A549 (cell line): ENCODE measurements around the gene AGBL4. TPM values are rescaled to one million over a fixed set of nuclear protein-coding genes. Genes with fewer than 3 reads are reported as not detected.

Experiments used
- ATAC-seq, 2 experiments: fragments of 200-7000 bp in 1 of 2; fragments of >200 bp in 1 of 2; cut with Nextera tagmentation in 1 of 2; cut with Tn5 transposase in 1 of 2; 3 replicates each; pipeline versions ENCODE4 v1.8.0 to v1.9.1; 2018 to 2020; ENCODE audit warnings: mild to moderate bottlenecking in 1 of 2, moderate library complexity in 1 of 2
- CTCF ChIA-PET: fragments of 300-600 bp; sonication (Branson Sonifier 250); formaldehyde crosslinking; extraction: SDS; loops from one replicate; lab custom pipeline; 2021; ENCODE audit warnings: antibody characterized with exemption, inconsistent platforms; lab: Yijun Ruan, JAX
- POLR2A ChIA-PET: fragments of 350-600 bp; formaldehyde crosslinking; extraction: SDS; loops from one replicate; lab custom pipeline; 2021; ENCODE audit warnings: antibody characterized with exemption, inconsistent platforms; lab: Yijun Ruan, JAX
- DNase-seq, 2 experiments: peaks; one replicate each; pipeline versions ENCODE4 v3.0.0 to v3.0.0-alpha.2; 2011 to 2016; ENCODE audit warnings: low read depth in 1 of 2, low spot score in 1 of 2
- FAIRE-seq: peaks from 2 replicates; lab custom pipeline; 2011; peaks lifted over from hg19 to GRCh38; lab: Jason Lieb, UNC
- H3K27ac ChIP-seq, 2 experiments: fragments of >200 bp; sonication (Bioruptor Twin); formaldehyde crosslinking; 3 replicates each; pipeline ENCODE4 v1.5.1; 2016 to 2017
- H3K4me1 ChIP-seq: fragments of >200 bp; sonication (Bioruptor Twin); formaldehyde crosslinking; 3 replicates; pipeline ENCODE4 v1.6.1; 2016
- H3K4me2 ChIP-seq: fragments of >200 bp; sonication (Bioruptor Twin); formaldehyde crosslinking; 3 replicates; pipeline ENCODE4 v1.6.1; 2016
- H3K4me3 ChIP-seq: fragments of >200 bp; sonication (Bioruptor Twin); formaldehyde crosslinking; 3 replicates; pipeline ENCODE4 v1.5.1; 2016
- H3K9me3 ChIP-seq: fragments of >200 bp; sonication (Bioruptor Twin); formaldehyde crosslinking; 3 replicates; pipeline ENCODE4 v1.6.1; 2016
- BHLHE40 ChIP-seq: IDR thresholded peaks from 2 replicates; pipeline ENCODE4 v1.6.1; 2012; ENCODE audit warnings: low read depth, low read length, inconsistent platforms
- CBX2 ChIP-seq: fragments of 200-600 bp; sonication (generic); IDR thresholded peaks from 2 replicates; pipeline ENCODE4 v1.6.1; 2016; ENCODE audit warnings: low read depth, mild to moderate bottlenecking, borderline replicate concordance
- CEBPB ChIP-seq, 2 experiments: fragments of >200 bp in 1 of 2; sonication (Bioruptor Twin) in 1 of 2; formaldehyde crosslinking in 1 of 2; IDR thresholded peaks; 2 replicates each; pipeline ENCODE4 v1.6.1; 2012 to 2016
- CTCF ChIP-seq: fragments of >200 bp; sonication (Bioruptor Twin); formaldehyde crosslinking; IDR thresholded peaks from 3 replicates; pipeline ENCODE4 v1.5.1; 2016
- EHMT2 ChIP-seq: fragments of 200-600 bp; sonication (generic); IDR thresholded peaks from 2 replicates; pipeline ENCODE4 v1.6.1; 2016; ENCODE audit warnings: antibody characterized with exemption, low read depth, mild to moderate bottlenecking, moderate library complexity
- ELK1 ChIP-seq: fragments of 150-350 bp; IDR thresholded peaks from 2 replicates; pipeline ENCODE4 v1.6.1; 2014; ENCODE audit warnings: low read depth, mild to moderate bottlenecking, low read length
- EP300 ChIP-seq, 2 experiments: fragments of >200 bp; sonication (Bioruptor Twin); formaldehyde crosslinking; IDR thresholded peaks; 2 replicates in 1 of 2; 3 replicates in 1 of 2; pipeline ENCODE4 v1.6.1; 2016 to 2017
- HDAC2 ChIP-seq: fragments of 200-600 bp; sonication (generic); IDR thresholded peaks from 2 replicates; pipeline ENCODE4 v1.6.1; 2016
- HEYL ChIP-seq: fragments of 250-450 bp; sonication (Bioruptor Pico); IDR thresholded peaks from 2 replicates; pipeline ENCODE4 v1.8.0; 2021; ENCODE audit warnings: mild to moderate bottlenecking, moderate library complexity
- HOXB13 ChIP-seq: fragments of 250-450 bp; sonication (Bioruptor Pico); IDR thresholded peaks from 2 replicates; pipeline ENCODE4 v1.5.0; 2020; ENCODE audit warnings: low read depth, mild to moderate bottlenecking, moderate library complexity
- JUN ChIP-seq, 2 experiments: fragments of >200 bp; sonication (Bioruptor Twin); formaldehyde crosslinking; IDR thresholded peaks; 2 replicates in 1 of 2; 3 replicates in 1 of 2; pipeline ENCODE4 v1.6.1; 2016 to 2017
- JUNB ChIP-seq: fragments of >200 bp; sonication (Bioruptor Twin); formaldehyde crosslinking; IDR thresholded peaks from 2 replicates; pipeline ENCODE4 v1.6.1; 2016
- KDM1A ChIP-seq: fragments of 200-600 bp; sonication (generic); IDR thresholded peaks from 2 replicates; pipeline ENCODE4 v1.6.1; 2016; ENCODE audit warnings: low read depth, mild to moderate bottlenecking
- KDM5A ChIP-seq: fragments of 200-600 bp; sonication (generic); IDR thresholded peaks from 2 replicates; pipeline ENCODE4 v1.6.1; 2016; ENCODE audit warnings: antibody characterized with exemption, mild to moderate bottlenecking
- MAZ ChIP-seq: fragments of 150-350 bp; IDR thresholded peaks from 2 replicates; pipeline ENCODE4 v1.6.1; 2014; ENCODE audit warnings: antibody characterized with exemption, low read depth, low read length, borderline replicate concordance
- NPAS2 ChIP-seq: fragments of 250-450 bp; sonication (Bioruptor Pico); IDR thresholded peaks from 2 replicates; pipeline ENCODE4 v1.8.0; 2022; ENCODE audit warnings: mild to moderate bottlenecking, moderate library complexity, borderline replicate concordance
- NR3C1 ChIP-seq: fragments of >200 bp; sonication (Bioruptor Twin); formaldehyde crosslinking; IDR thresholded peaks from 3 replicates; pipeline ENCODE4 v1.6.1; 2017
- PBX3 ChIP-seq: IDR thresholded peaks from 2 replicates; pipeline ENCODE4 v1.6.1; 2012
- POLR2A ChIP-seq: IDR thresholded peaks from 2 replicates; pipeline ENCODE4 v1.6.1; 2012; ENCODE audit warnings: mild to moderate bottlenecking, low read length
- POLR2AphosphoS2 ChIP-seq: conservative IDR thresholded peaks from 2 replicates; pipeline ENCODE4 v1.6.1; 2012; ENCODE audit warnings: low read length, improper control_type of control experiment, inconsistent platforms
- RARB ChIP-seq: fragments of 250-450 bp; sonication (Bioruptor Pico); IDR thresholded peaks from 2 replicates; pipeline ENCODE4 v1.8.0; 2021; ENCODE audit warnings: mild to moderate bottlenecking, moderate library complexity
- RFX5 ChIP-seq: fragments of 450-650 bp; IDR thresholded peaks from 2 replicates; pipeline ENCODE4 v1.7.1; 2014; ENCODE audit warnings: antibody characterized with exemption, mild to moderate bottlenecking, moderate library complexity
- TP53 ChIP-seq: fragments of 250-450 bp; sonication (Bioruptor Pico); IDR thresholded peaks from 2 replicates; pipeline ENCODE4 v1.5.0; 2021; ENCODE audit warnings: mild to moderate bottlenecking, moderate library complexity
- USF2 ChIP-seq: fragments of 450-650 bp; IDR thresholded peaks from 2 replicates; pipeline ENCODE4 v1.6.1; 2014; ENCODE audit warnings: antibody characterized with exemption
- ZC3H11A ChIP-seq: fragments of 450-650 bp; IDR thresholded peaks from 2 replicates; pipeline ENCODE4 v1.6.1; 2014; ENCODE audit warnings: antibody characterized with exemption, mild to moderate bottlenecking
- WGBS: methylation state at CpG from one replicate; pipeline ENCODE4 v1.1.6; 2017; ENCODE audit errors: missing lambda C conversion rate; 5-methylcytosine and 5-hydroxymethylcytosine counted together
- polyA plus RNA-seq, 4 experiments: library from polyadenylated mRNA; depleted of rRNA in 3 of 4; stranded (reverse); fragments of >200 nt; fragmentation: RNase III in 1 of 4; extraction: RNeasy Plus Mini Kit Qiagen cat#74134 plus additional on column Dnase treatment in 1 of 4; gene quantifications; 2 replicates in 3 of 4; 3 replicates in 1 of 4; pipeline ENCODE4 v1.2.3, GENCODE V29; 2011 to 2017

The AGBL4 gene
- polyA plus RNA-seq, 2 of the 4 experiments (the other 2 are of a cell fraction) = not detected

GRCh38 chr1:49052102-49052501 is 971.7 kb downstream of the AGBL4 start:
- FAIRE-seq = no peak
- H3K4me3 ChIP-seq = no peak overlapping the region
- H3K9me3 ChIP-seq = no peaks in the 10 kb centered on the region
- ChIA-PET POLR2A (no interaction called here), CTCF (no interaction called here)
- no peak for ATAC-seq
- 14% methylated on average over 1 of the region's 1 CpG for WGBS
- TF ChIP-seq TP53 (CRISPR knock-in tag) = no peak
- no peak for TF ChIP-seq CBX2
- no peak for TF ChIP-seq BHLHE40
- no peak for TF ChIP-seq RFX5
- no peak for TF ChIP-seq PBX3
- no peak for TF ChIP-seq CEBPB (IDR thresholded peaks at IDR 0.05)
- TF ChIP-seq EHMT2 = no peak
- TF ChIP-seq HOXB13 = no peak
- DNase-seq = no peak
- H3K27ac ChIP-seq = no peak overlapping the region
- no peaks in the 10 kb centered on the region for H3K4me1 ChIP-seq
- no peak overlapping the region for H3K4me2 ChIP-seq

GRCh38 chr1:49051647-49052046 is 972.1 kb downstream of the AGBL4 start:
- no peak for DNase-seq
- H3K4me1 ChIP-seq = no peaks in the 10 kb centered on the region
- no peak for ATAC-seq
- H3K9me3 ChIP-seq = no peaks in the 10 kb centered on the region
- H3K27ac ChIP-seq = no peak overlapping the region
- H3K4me2 ChIP-seq = no peak overlapping the region
- TF ChIP-seq JUNB (no peak), ELK1 (no peak), CTCF (no peak), NPAS2 (CRISPR knock-in tag) (no peak), HEYL (CRISPR knock-in tag) (no peak), KDM5A (no peak), ZC3H11A (no peak), RARB (CRISPR knock-in tag) (no peak), KDM1A (no peak), HDAC2 (no peak), POLR2A (no peak), JUN (IDR thresholded peaks at IDR 0.05) (no peak), EP300 (IDR thresholded peaks at IDR 0.05) (no peak), POLR2AphosphoS2 (no peak)
- no peak for FAIRE-seq
- no peak overlapping the region for H3K4me3 ChIP-seq
- POLR2A ChIA-PET = no interaction called here
- CTCF ChIA-PET = no interaction called here
- WGBS = 33% methylated on average over 2 of the region's 2 CpGs

GRCh38 chr1:49050041-49050440 is 973.7 kb downstream of the AGBL4 start:
- ChIA-PET CTCF (no interaction called here), POLR2A (no interaction called here)
- H3K4me2 ChIP-seq = no peak overlapping the region
- 30% methylated on average over 4 of the region's 4 CpGs for WGBS
- H3K4me1 ChIP-seq = no peaks in the 10 kb centered on the region
- H3K27ac ChIP-seq = no peak overlapping the region
- no peaks in the 10 kb centered on the region for H3K9me3 ChIP-seq
- H3K4me3 ChIP-seq = no peak overlapping the region
- TF ChIP-seq HEYL (CRISPR knock-in tag) (no peak), RFX5 (no peak), MAZ (no peak), JUNB (no peak), CTCF (no peak), NR3C1 (no peak), USF2 (no peak), TP53 (CRISPR knock-in tag) (no peak)
- ATAC-seq = no peak
- no peak for DNase-seq
- no peak for FAIRE-seq
